H1 (cell line): ENCODE results near the gene ATP9B. TPM values are rescaled to one million over a fixed set of nuclear protein-coding genes. Genes with fewer than 3 reads are reported as not detected.

ENCODE experiments used
- CEBPB ChIP-seq: IDR thresholded peaks from 2 replicates; pipeline ENCODE4 v1.6.1; 2012; ENCODE audit warnings: low read depth, low read length
- E2F6 ChIP-seq: IDR thresholded peaks from 2 replicates; pipeline ENCODE4 v1.6.1; 2012; ENCODE audit warnings: inconsistent platforms
- PHF8 ChIP-seq: fragments of 200-600 bp; sonication (generic); conservative IDR thresholded peaks from 2 replicates; pipeline ENCODE4 v1.7.1; 2012; ENCODE audit warnings: low read depth, mild to moderate bottlenecking, inconsistent platforms, low read length, moderate library complexity
- RAD21 ChIP-seq, 2 experiments: IDR thresholded peaks in 1 of 2; conservative IDR thresholded peaks in 1 of 2; 2 replicates each; pipeline ENCODE4 v1.6.1; 2011; ENCODE audit warnings: low read depth in 2 of 2, low read length in 2 of 2, improper control_type of control experiment in 1 of 2, inconsistent platforms in 1 of 2, mild to moderate bottlenecking in 1 of 2, moderate library complexity in 1 of 2
- SP2 ChIP-seq: IDR thresholded peaks from 2 replicates; pipeline ENCODE4 v1.6.1; 2012; ENCODE audit warnings: mild to moderate bottlenecking, low read length, inconsistent platforms
- polyA plus RNA-seq, 7 experiments: library from polyadenylated mRNA; depleted of rRNA in 3 of 7; stranded (reverse) in 5 of 7; unstranded in 2 of 7; fragments of >200 nt in 5 of 7; fragments of 200-250 nt in 2 of 7; gene quantifications; 1 replicate in 5 of 7; 2 replicates in 1 of 7; 4 replicates in 1 of 7; pipeline versions ENCODE4 v1.2.1 to v1.2.3, GENCODE V29; 2011 to 2013; ENCODE audit warnings: missing spikeins in 2 of 7, mixed read lengths in 2 of 7
- total RNA-seq: library from RNA; stranded (reverse); fragmentation: NEBNext Ultra II Directional; extraction: Animal tissue kit (Norgen Biotek cat#: 25700); gene quantifications from 2 replicates; pipeline ENCODE4 v1.2.1, GENCODE V29; 2021

ATP9B gene
- total and polyA plus RNA-seq, 2 of the 8 experiments (the other 6 are each of a cell fraction or from before 2014, with no cell fraction given), result 15.1 to 21.7 TPM

- TF ChIP-seq E2F6 (no peak), PHF8 (no peak), CEBPB (no peak), SP2 (no peak), RAD21 (IDR thresholded peaks at IDR 0.05 in 1 of 2, conservative IDR thresholded peaks at IDR 0.05 in 1 of 2; ENCODE audit: low read depth in 2 of 2, low read length in 2 of 2) (no peak)
Measured at GRCh38 chr18:79392226-79392625, 323.0 kb downstream of the ATP9B start (continued).
